ENCODE measurements around the gene POLD1.
A peak's percentile ranks its signal among the peaks of the same experiment; 100 is the strongest.

POLD1 gene

GRCh38 chr19:50464348-50464747 is 80.2 kb downstream of the POLD1 start:
- TF ChIP-seq CTCF (IDR thresholded peaks at IDR 0.05; ENCODE audit: extremely low read depth, missing control alignments): no peak
- no peak for DNase-seq (ENCODE audit: low spot score)

- TF ChIP-seq CTCF (IDR thresholded peaks at IDR 0.05; ENCODE audit: extremely low read depth, missing control alignments): no peak
- DNase-seq (ENCODE audit: low spot score): no peak
Observed at GRCh38 chr19:50465000-50465399, 80.9 kb downstream of the POLD1 start.

GRCh38 chr19:50465986-50466705 is 82.0 kb downstream of the POLD1 start:
- no peak for DNase-seq (ENCODE audit: low spot score)
- peak; percentile 8 for TF ChIP-seq CTCF (IDR thresholded peaks at IDR 0.05; ENCODE audit: extremely low read depth, missing control alignments)

GRCh38 chr19:50466706-50467039 is 82.5 kb downstream of the POLD1 start:
- DNase-seq (ENCODE audit: low spot score): no peak
- TF ChIP-seq CTCF (IDR thresholded peaks at IDR 0.05; ENCODE audit: extremely low read depth, missing control alignments): no peak

GRCh38 chr19:50467566-50467965 is 83.4 kb downstream of the POLD1 start:
- no peak for DNase-seq (ENCODE audit: low spot score)
- no peak for TF ChIP-seq CTCF (IDR thresholded peaks at IDR 0.05; ENCODE audit: extremely low read depth, missing control alignments)
